ENCODE results near the gene DAB2IP.
"Not testable (repeated sequence)": the region's sequence is repeated elsewhere in the genome, so short reads cannot be mapped to it uniquely, and the experiment has no call there.

The DAB2IP gene

DNA sequence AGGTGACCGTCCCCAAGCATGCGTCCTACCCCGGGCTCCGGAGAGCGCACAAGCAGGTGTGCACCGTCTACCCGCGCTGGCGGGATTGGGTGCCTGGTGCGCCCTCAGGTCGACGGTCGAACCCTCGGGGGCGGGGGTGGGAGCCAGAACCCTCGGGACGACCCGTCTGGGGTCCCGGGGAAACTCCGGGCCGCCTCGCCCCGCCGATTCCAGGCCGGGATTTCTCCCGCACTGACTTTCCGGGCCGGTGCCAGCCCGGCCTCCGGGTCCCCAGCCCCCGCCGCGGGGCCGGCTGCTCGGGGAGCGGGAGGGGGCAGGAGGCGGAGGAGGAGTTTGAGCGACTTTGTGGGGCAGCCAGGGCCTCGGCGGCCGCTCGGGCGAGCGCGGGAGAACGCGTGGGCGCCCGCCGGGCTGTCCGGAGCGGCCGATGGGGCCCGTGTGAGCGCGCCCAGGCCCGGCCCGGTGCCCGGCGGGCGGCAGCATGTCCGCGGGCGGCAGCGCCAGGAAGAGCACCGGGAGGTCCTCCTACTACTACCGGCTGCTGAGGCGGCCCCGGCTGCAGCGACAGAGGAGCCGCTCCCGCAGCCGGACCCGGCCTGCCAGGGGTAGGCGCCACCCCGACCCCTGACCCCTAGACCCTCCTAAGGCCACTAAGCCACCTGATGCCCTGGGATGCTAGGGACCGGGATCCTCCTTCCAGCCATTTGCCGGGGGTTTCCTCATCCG, at the start of gene DAB2IP:
Gene DAB2IP, plus strand, starts transcription at position 340 of the 726 bp plus-strand sequence. Its CDS starts 142 bp downstream, at position 482.
- DNase-seq = no peak

DNA sequence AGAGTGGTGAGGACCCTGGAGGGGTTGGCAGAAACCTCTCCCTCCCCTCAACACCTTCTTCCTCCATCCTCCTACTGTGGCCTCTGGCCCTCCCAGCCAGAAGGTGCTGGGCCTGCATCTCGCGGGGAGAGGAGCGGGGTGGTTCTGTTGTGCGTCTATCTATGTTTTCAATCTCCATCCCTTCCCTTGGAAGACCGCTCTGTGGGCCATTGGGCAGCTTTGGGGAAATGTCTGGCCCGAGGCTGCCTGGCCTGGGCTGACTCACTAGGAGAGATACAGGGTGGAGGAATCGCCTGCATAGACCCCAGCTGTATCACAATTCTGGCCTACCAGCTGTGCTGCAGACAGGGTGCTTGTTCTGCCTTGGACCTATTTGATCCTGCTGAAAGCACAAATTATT, 48.4 kb upstream of the DAB2IP start:
- DNase-seq = no peak

DNA sequence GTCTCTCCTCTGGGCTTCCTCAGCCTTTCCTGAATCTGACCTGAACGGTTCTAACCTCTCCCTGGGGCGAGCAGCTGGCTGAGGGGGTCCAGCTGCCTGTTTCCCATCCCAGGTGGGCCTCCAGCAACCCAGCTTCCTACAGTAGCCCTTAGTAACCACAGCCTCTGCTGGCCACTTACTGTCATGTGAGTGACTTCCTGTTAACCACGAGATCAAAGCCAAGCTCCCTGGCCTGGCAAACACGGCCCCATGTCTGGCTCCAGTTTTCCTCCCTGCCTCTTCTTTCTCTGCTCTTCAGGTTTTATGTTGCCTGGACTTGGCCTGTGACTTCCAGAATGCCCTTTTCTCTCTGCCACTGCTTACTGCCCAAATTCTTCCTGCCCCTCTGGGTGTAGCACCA, 47.2 kb upstream of the DAB2IP start:
- DNase-seq = peak; percentile 37

DNA sequence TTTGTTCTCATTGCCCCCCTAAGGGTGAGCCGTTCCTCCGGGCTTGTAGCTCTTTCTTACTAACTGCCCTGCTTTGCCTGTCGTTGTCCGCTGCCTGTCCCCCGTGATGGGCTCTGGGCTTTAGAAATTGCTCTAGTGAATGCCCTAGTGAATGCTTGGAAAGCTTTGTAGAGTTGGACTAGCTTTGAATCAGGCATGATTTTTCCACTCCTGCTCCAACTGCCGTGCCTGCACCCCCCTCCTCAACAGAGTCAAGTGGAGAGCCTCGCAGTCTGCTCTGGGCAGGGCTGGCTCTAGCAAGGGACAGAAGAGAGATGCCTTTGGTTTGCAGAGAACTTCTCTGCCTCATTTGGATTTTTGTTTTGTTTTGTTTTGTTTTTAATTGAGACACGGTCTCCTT, 46.8 kb upstream of the DAB2IP start:
- no peak for DNase-seq

DNA sequence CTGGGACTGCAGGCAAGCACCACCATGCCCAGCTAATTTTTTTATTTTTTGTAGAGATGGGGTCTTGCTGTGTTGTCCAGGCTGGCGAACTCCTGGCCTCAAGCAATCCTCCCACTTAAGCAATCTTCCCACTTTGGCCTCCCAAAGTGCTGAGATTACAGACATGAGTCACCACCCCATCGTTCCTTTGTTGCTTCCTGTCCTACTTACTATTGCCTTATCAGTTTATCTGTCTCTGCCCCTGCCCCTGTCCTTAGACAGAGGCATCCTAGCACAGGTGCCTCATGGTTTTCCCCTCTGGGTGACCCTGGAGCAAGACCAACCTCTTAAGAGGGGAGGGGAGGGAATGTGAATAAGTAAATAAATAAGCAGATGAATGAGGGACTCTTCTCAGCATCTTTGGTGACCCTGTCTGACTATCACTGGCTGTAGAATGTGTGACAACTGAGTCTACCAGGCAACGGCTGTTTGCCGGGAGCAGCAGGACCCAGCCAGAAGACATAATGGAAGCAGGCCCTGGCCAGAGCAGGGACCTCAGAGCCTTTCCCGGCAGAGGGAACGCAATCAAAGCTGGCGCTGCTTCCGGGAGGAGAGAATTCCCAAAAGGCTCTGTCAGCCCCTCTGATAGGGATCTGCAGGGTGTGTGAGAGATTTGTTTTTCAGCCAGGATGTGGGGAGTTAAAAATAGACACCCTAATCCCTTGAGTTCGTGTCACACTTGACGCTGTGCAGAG, 43.8 kb upstream of the DAB2IP start:
- no peak for DNase-seq

DNA sequence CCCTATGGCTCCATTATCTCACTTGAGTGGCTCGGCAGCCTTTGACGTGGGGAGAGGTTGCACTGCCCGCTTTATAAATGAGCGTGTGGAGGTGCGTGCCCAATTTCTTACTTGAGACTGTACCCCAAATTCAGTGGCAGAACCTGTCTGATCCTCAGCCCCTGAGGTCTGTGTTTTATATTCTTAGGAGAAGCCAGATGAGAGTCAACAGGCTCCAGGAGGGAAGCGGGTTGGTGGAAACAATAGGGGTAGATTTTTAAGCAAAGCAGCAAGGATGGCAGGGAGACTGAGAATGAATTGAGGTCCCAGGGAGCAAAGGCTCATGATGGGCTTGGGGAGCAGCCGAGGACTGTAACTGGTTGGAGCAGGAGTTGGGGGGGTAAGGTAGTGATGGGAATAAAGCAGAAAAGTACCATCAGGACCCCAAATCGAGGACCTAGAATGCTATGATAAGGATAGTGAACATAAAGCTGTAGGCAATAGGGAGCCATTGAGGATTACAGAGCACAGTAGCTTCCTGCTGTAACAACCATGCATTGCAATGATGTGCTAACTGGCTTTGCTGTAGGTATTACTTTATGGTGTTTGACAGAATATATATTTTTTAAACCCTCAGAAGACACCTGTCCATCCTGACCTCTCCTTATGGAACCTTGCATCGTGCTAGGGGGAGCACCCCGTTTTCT, 43.1 kb upstream of the DAB2IP start:
- no peak for DNase-seq

DNA sequence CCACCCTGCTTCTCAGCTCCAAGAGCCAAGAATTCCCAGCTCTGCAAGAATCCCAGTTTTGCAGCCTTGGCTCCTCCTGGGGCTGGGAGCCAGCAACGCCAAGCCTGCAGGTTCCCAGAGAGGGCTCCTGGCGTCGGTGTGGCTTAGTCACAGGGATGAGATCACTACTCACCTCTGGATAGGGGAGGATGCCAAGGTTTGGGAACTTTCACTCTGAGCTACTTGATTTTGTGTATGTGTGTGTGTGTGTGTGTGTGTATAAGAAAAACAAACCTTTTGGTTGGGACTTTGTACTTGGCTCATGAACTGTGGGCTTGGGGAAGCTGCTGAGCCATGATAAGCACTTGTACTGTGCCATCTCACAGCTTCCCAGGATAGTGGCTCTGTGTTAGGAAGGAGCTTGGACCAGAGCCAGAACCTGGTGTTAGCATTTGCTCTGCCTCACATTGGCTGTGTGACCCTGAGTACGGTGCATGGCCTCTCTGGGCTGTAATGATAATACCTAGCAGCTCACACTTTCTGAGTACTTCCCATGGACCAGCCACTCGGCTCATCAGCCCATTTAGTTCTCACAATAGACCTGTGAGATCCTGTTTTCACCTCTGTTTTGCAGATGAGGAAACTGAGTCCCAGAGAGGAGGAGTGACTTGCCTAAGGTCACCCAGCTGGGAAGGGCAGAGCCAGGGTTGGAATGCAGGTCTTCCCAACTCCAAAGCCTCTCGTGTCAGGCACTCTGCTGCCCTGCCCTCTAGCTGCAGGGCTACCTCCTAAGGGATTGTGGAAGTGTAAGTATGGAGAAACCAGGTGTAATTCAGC, 41.4 kb upstream of the DAB2IP start:
- DNase-seq = no peak

DNA sequence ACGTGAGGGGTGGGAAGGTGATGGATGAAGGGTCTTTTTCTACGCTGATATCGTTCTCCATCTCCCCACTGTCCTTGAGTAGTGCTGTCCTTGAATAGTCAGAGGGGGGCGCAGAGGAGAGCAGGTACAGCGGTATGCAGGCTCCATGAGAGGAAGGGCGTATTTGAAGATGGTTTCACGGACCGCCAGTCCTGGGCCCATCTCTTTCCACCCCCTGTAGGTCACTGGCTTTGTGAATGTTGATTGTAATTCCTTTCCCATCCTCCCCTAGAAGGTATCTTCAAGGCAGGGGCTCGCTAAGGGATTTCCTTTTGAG, 40.8 kb upstream of the DAB2IP start:
- DNase-seq = no peak

DNA sequence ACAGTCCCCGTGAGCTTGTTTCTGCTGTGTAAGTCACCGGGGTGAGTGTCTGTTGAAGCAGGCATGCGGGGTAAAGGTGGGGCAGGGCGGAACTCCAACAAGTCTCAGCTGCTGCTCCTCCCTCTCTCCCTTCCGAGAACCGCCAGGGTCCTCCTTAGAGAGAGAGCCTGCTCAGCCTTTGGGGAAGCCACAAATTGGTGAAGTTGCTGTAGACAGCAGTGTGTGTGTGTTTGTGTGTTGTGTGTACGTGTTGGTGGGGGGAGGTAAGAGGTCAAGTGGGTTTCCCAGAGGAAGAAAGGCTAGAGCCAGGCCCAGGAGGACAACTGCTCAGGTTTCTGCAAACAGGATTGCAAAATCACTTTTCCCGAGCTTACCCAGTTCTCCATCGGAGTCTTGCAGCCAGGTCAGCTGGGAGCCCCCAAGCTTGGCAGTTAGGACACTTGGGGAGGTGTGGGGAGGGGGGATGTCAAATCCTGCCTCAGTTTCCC, 38.9 kb upstream of the DAB2IP start:
- DNase-seq = peak; percentile 34

DNA sequence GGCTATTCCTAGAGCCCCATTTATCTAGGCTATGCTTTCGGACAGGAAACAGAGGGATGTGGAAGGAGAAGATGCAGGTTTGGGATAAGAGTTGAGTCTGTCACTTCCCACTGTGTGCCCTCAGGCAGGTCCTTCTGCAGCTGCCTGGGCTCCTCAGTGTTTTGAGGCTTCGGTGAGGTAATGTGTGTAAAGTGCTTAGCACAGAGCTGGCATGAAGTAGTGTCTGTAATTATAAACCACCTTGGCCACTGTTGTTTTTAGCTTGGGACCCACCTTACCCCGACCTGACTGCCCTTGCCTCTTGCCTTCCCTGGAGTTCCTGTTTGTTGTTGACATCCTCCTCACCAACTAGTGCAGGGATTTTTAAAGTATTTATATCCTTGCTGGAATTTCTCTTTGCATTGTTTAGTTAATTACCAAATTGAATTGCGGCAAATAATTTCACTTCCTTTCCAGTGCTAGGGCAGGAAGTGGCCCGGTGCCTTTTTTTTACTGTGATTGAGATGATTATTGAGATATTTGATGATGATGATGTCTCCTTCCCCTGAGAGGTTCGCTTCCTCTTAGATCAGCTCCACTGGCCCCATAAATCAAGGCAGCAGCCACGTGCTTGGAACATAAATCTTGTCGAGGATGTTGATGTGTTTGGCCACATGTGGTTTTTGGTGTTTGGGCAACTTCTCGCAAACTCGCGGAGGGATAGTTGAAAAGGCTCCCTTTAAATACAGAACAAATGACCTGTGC, 38.3 kb upstream of the DAB2IP start:
- DNase-seq = peak; percentile 20

DNA sequence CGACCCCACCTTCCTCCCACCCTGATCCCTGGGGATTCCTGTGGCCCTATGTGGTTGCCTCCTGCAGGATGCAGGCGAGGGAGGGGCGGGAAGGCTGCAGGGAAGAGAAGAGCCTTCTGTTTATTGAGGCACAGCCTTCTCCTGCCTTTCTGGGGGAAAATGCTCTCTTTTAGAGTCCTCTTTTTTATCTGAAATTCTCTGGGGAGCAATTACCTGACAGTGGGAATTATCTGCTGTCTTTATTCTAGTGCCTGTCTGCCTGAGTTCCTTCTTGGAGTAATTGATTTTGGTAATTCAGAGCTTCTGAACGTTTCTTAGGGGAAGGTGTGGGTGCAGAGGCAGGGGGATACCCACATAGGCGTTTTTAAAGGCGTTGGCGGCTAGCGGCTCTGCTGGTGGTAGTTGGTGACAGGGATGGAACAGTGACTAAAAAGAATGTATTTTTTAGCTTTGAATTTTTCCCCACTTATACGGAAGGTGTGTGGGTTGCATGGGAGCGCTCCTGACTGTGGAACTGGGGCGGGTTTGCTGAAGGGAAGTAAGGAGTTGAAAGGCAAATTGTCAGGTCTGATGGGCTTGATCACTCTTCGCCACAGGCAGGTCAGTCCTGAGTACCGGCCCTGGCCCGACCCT, 35.2 kb upstream of the DAB2IP start:
- DNase-seq = no peak

DNA sequence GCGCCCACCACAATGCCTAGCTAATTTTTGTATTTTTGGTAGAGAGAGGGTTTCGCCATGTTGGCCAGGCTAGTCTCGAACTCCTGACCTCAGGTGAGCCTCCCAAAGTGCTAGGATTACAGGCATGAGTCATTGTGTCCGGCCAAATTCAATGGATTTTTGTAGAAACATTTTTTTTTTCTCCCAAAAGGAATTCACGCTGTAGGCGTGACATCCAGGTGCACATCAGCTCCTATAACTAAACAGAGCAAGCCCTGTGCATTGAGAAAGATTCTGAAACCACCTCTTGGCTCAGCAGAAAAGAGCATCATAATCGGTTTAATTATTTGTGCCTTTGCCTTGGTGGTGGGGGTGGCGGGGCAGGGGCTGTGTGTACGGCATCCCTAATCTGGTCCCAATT, 32.9 kb upstream of the DAB2IP start:
- DNase-seq = no peak

DNA sequence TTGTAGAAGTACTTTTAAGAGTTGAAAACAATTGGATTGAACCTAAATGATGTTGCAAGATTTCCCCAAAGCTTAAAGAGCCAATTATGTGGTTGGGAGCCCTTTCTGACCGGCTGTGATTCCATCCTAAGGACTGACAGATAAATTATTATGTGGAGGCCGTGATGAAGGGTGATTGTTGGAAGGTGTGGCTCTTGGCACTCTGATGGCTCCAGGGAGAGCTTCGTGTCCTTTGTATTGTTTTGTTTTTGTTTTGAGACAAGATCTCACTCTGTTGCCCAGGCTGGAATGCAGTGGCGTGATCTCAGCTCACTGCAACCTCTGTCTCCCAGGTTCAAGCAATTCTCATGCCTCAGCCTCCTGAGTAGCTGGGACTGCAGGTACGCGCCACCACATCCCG, 32.5 kb upstream of the DAB2IP start:
- not testable (repeated sequence) for DNase-seq

DNA sequence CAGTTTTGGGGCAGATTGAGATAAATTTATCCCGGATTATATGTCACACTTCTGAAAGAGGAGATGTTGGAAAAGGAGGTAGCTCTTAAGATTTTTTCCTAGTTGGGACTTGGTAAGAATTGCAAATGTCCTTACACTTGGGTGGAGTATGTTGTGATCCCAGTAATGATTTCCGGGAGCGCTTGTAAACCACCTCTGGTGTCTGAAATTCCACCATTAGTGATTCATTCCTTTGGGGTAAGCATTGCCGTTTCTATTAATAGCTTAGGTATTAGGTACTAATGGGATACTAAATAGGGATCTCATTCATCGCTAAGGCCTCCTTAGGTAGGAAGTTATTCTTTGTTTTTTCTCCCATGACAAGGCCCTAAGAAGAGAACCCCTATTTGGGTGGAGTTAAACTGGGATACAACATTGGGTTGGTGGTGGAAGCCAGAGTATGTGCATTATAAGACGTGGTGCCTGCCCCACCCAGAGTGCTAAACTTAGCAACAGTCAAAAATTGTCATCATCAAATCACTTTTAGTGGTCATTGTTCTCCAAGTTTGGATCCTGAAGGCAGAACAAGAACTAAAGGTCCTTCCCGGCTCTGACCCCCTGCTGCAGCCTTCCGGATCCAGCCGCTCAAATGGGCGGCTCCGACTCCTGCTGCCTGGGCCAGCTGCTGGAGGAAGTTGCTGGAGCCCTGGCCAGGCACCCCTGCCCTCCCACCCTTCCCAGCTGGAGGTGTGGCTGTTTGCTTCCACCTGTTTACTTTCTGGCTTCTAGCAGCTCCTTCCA, 31.7 kb upstream of the DAB2IP start:
- DNase-seq = no peak

DNA sequence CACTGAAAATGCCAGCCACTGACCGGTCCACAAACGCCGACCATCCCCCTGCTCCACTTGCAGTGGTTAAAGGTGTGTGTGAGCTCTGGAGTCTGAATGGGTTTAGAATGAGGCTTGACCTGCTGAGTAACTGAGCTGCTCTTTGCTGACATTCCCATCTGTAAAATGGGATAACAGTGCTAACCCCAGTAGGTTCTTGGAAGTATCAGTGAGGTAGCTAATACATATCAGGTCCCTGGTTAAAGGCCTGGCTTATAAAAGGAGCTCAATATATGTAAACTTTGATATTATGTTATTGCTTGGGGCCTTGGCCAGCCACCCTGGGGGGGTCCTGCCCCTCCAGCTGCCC, 31.1 kb upstream of the DAB2IP start:
- no peak for DNase-seq

DNA sequence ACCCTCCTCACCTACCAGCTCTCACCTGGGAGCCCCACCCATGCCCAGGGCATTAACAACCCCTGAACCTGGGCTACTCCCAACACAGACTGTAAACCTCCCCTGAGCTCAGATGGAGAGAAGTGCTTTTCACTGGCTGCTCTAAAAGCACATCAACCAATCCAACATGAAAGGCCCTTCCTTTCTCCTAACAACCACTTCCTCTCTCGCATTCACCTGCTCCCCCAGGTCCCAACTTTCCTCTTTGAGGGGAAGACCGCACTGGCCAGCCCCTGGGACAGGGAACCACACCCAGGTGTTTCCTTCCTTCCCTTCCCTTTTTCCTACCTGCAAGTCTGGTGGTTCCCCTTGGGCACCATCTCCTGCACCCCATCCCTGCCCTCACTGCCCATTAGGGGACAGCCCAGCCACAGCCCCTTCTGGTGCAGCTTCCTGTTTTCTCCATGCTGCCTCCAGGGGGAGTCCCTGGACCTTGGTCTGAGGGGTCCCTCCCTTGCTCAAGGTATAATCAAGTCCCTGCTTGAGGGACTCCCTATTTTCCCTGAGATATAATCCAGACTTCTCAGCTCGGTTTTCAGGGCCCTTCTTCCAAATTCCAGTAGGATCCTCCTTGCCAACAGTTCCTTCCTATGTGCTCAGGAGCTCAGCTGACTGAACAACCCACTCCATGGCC, 30.5 kb upstream of the DAB2IP start:
- peak; percentile 65 for DNase-seq

DNA sequence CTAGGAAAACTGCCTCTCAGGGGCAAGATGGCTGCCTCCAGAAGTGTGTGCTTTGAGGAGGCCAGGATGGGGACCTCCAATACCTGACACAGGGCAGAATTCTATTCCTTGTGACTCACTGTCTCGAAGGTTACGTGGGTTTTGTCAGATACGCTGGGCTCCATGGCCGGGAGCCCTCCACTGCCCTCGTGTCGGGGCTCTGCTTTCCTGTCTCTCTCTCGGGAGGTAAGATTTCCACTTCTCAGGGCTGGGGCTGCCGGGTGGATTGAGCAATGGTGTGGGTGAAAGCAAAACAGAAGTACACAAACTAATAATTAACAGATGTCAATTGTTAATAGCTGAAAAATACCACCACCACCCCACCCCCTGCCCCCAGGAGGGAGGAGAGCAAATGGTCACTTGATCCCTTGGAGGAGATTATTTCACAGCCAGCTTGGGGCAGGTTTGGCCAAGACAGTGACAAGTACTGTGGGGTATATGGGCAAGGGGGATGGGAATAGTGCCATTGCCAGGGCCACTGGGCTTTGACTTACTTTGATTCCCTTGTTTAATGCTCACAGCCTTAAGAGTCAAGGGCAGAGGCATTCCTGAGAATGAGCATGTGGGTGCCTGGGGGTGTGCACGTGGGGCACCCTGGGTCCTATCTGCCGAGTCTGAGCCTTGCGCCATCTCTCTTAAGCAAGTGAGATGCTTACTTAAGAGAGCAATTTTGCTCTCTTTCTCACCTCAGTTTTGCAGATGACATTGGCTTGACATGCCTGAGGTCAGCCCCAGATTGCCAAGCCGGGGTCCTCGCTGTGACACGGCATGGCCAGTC, 28.8 kb upstream of the DAB2IP start:
- no peak for DNase-seq

DNA sequence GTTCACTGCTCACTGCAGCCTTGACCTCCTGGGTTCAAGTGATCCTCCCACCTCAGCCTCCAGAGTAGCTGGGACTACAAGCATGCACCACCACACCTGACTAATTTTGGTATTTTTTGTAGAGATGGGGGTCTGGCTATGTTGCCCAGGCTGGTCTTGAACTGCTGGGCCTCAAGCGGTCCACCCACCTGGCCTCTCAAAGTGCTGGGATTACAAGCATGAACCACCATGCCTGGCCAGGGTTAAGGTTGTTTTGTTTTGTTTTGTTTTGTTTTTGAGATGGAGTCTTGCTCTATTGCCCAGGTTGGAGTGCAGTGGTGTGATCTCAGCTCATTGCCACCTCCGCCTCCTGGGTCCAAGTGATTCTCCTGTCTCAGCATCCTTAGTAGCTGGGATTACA, 28.0 kb upstream of the DAB2IP start:
- not testable (repeated sequence) for DNase-seq

DNA sequence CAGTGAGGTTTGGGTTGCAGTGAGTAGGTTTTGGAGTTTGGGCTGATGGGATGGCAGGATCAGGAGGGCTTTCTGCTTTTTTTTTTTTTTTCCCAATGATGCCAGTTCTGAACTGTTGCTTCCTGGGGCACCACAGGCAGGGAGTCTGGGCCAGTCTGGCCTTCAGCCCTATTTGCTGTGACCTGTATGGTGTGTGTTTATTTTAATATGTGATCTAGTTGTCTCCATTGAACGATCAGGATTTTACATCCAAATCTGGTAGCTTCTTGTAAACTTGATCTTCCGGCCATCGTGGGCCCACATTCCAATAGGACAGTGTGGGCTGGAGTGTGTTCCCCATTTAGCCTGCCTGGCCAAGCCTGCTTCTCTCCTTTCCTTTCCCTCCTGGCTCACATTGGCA, 25.8 kb upstream of the DAB2IP start:
- no peak for DNase-seq

DNA sequence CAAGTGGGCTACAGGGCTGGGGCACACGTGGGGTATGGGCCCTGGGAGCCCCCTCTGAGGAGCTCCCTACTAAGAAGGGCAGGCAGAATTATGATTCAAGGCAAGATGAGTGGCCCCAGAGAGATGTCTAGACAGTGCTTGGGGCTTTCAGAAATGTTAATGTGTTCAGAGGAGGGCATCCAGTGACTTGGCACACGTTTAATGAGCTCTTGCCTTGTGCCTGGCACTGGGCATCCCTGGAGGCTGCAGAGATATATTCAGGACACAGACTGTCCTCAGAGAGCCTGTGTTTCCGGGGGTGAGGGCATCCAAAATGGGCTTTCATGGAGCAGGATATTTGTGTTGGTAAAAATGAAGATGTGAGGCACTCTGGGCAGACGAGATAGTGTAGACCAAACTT, 25.4 kb upstream of the DAB2IP start:
- no peak for DNase-seq
